Peyer's patch (tissue), 4 donors: Measurements from ENCODE around the gene TECR. TPM values are rescaled to one million over a fixed set of nuclear protein-coding genes. Genes with fewer than 3 reads are reported as not detected.

Source experiments
- DNase-seq, 3 donors: peaks; one replicate each; pipeline ENCODE4 v3.0.0-alpha.2; 2017 to 2019
- H3K27ac ChIP-seq, 4 donors: fragments of 200-600 bp; sonication (generic); one replicate each; pipeline ENCODE4 v1.5.1; 2016 to 2019
- H3K27me3 ChIP-seq, 2 donors: fragments of 200-600 bp; sonication (generic); one replicate each; pipeline ENCODE4 v1.5.1; 2019
- H3K36me3 ChIP-seq, 3 donors: fragments of 200-600 bp; sonication (generic); one replicate each; pipeline ENCODE4 v1.5.1; 2016 to 2019
- H3K4me1 ChIP-seq, 4 donors: fragments of 200-600 bp; sonication (generic); one replicate each; pipeline ENCODE4 v1.5.1; 2016 to 2019
- H3K4me3 ChIP-seq, 4 donors: fragments of 200-600 bp; sonication (generic); 1 replicate in 3 of 4; 2 replicates in 1 of 4; pipeline ENCODE4 v1.5.1; 2016 to 2019; ENCODE audit warnings: mild to moderate bottlenecking in 1 of 4
- H3K9me3 ChIP-seq, 4 donors: fragments of 200-600 bp; sonication (generic); one replicate each; pipeline ENCODE4 v1.5.1; 2016 to 2019; ENCODE audit warnings: mild to moderate bottlenecking in 1 of 4
- CTCF ChIP-seq, 6 experiments: fragments of 450-650 bp in 4 of 6; fragments of 200-600 bp in 2 of 6; sonication (generic) in 1 of 6; IDR thresholded peaks; one replicate each; pipeline ENCODE4 v1.5.1; 2017 to 2019; ENCODE audit warnings: antibody characterized with exemption in 6 of 6, mild to moderate bottlenecking in 3 of 6, moderate library complexity in 1 of 6
- POLR2A ChIP-seq, 2 donors: fragments of 450-650 bp; IDR thresholded peaks; one replicate each; pipeline ENCODE4 v1.5.1; 2017; ENCODE audit warnings: antibody characterized with exemption in 2 of 2, mild to moderate bottlenecking in 2 of 2, moderate library complexity in 2 of 2
- total RNA-seq, 4 donors: library from RNA; depleted of rRNA; stranded (reverse); fragments of >200 nt; gene quantifications; one replicate each; pipeline ENCODE4 v1.1.0, GENCODE V29; 2016

Gene TECR
- total RNA-seq: 100 to 1,000 TPM in 1 of 4 donors, 10 to 100 TPM in 3; 24.8 to 103 (median 78.7) TPM

- H3K4me1 ChIP-seq: peaks cover 0 to 25% (median 2%) of the 10 kb centered on the region in 4 donors
Measured at GRCh38 chr19:14529254-14530004, at the start of gene TECR. TECR (plus strand) TSS chr19:14529594; CDS start chr19:14529697, 103 bp downstream.

DNA sequence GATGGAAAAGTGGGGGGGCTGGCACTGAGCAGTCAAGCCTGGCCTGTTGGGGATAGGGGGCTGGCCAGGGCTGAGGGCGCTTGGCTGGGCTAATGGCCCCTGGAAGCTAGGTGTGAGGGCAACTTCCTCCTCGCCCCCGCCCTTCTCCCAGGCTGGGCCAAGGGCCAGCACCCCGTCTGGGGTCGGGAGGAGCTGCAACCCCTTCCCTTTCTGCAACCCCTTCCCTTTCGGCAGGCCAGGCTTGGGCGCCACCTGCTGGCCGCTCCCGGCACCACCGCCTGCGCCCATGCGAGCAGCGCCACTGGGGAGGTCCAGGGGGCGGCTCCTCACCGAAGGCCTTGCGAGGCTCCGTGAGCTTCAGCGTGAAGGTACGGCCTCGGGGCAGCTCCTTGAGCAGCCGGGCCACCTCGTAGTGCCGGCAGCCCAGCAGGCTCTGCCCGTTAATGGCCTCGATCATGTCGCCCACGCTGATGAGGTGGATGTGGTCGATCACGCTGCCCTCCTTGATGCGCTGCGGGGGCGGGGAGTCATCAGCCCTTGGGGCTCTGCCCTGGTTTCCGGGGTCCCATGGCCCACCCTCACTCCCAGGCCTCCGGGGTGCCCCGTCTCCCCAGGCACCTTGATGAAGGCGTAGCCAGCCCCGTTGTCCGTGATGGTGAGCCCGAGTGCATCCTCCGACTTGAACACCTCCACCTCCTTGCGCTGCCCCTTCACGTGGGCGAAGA, 49.3 kb upstream of the TECR start:
- peak overlapping the region in 1 of 4 donors; percentile 2 for H3K4me3 ChIP-seq
- DNase-seq: peak in 2 of 3 donors; percentile 53 to 79
- peaks cover 0 to 57% (median 0%) of the 10 kb centered on the region in 3 donors for H3K36me3 ChIP-seq
- peak; percentile 69 to 91 (median 74) for TF ChIP-seq CTCF (IDR thresholded peaks at IDR 0.05)
- TF ChIP-seq POLR2A (IDR thresholded peaks at IDR 0.05): no peak
- peak overlapping the region in 1 of 4 donors; percentile 42 for H3K27ac ChIP-seq
- H3K9me3 ChIP-seq: no peaks in the 10 kb centered on the region
- H3K4me1 ChIP-seq: peaks cover 0 to 15% (median 2%) of the 10 kb centered on the region in 4 donors
- no peaks in the 10 kb centered on the region for H3K27me3 ChIP-seq

More at GRCh38 chr19:14529254-14530004, at the start of gene TECR:
- Histone ChIP-seq H3K4me3 (peak within 1 kb of the TSS; percentile 64 to 88 (median 74)), H3K9me3 (no peaks in the 10 kb centered on the region), H3K27me3 (no peaks in the 10 kb centered on the region), H3K36me3 (no peaks in the 10 kb centered on the region), H3K27ac (peak within 1 kb of the TSS; percentile 92 to 98 (median 96))
- peak; percentile 99 for TF ChIP-seq POLR2A (IDR thresholded peaks at IDR 0.05)
- peak in 1 of 6 experiments; percentile 18 for TF ChIP-seq CTCF (IDR thresholded peaks at IDR 0.05)
- DNase-seq: peak; percentile 100

GRCh38 chr19:14480700-14481079, 48.7 kb upstream of the TECR start:
- TF ChIP-seq CTCF (IDR thresholded peaks at IDR 0.05) (no peak), POLR2A (IDR thresholded peaks at IDR 0.05) (no peak)
- Histone ChIP-seq H3K4me1 (peaks cover 0 to 9% (median 0%) of the 10 kb centered on the region in 4 donors), H3K36me3 (peaks cover 0 to 58% (median 0%) of the 10 kb centered on the region in 3 donors), H3K27ac (no peak overlapping the region), H3K27me3 (no peaks in the 10 kb centered on the region), H3K9me3 (no peaks in the 10 kb centered on the region), H3K4me3 (no peak overlapping the region)
- no peak for DNase-seq

DNA sequence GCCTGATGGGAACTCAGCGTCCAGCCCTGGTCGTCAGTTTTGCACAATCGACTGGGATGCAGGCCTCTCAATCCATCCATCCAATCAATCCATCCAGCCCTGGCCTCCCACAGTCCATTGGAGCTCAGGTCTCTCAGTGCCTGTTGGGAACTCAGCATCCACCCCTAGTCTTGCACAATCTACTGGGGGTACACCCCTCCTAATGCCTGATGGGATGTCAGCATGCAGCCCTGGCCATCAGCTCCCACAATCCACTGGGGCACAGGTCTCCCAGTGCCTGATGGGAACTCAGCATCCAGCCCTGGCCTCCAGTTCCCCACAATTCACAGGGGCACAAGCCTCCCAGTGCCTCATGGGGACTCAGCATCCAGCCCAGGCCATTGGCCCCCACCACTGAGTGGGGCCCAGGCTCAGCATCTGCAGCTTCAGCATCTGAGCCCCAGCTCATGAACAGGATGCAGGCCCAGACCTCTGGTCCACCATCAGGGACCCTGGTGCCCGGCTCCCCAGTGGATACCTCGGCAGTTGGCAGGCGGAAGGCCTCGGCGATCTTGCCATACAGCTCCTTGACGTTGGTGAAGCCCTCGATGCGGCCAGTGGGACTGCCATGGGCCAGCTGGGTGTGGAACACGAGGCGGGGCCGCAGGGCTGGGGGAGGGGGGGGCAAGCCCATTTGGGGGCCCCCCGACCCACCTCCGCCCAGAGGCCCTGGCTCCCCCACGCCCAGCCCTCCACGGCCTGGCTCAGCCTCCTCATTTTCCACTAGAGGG, 47.0 kb upstream of the TECR start:
- no peak overlapping the region for H3K27ac ChIP-seq
- no peak overlapping the region for H3K4me3 ChIP-seq
- no peak for DNase-seq
- H3K36me3 ChIP-seq: peaks cover 0 to 62% (median 0%) of the 10 kb centered on the region in 3 donors
- TF ChIP-seq CTCF (IDR thresholded peaks at IDR 0.05) (no peak), POLR2A (IDR thresholded peaks at IDR 0.05) (no peak)
- peaks cover 0 to 6% (median 0%) of the 10 kb centered on the region in 4 donors for H3K4me1 ChIP-seq
- no peaks in the 10 kb centered on the region for H3K9me3 ChIP-seq
- no peaks in the 10 kb centered on the region for H3K27me3 ChIP-seq
